GM23338 (cell line): ENCODE data around the gene ZBED5. TPM values are rescaled to one million over a fixed set of nuclear protein-coding genes. Genes with fewer than 3 reads are reported as not detected.

Source experiments
- ATAC-seq: fragments of 200-7000 bp; cut with Tn5 transposase; 3 replicates; pipeline ENCODE4 v1.9.1; 2020
- DNase-seq: peaks from one replicate; pipeline ENCODE4 v3.0.0-alpha.2; 2015; ENCODE audit warnings: low spot score
- H2AFZ ChIP-seq: fragments of 200-600 bp; sonication (generic); 2 replicates; pipeline ENCODE4 v1.8.0; 2016; ENCODE audit warnings: antibody characterized with exemption, mild to moderate bottlenecking, moderate library complexity
- H3F3A ChIP-seq: fragments of 200-600 bp; sonication (generic); replicated peaks from 2 replicates; pipeline ENCODE4 v1.8.0; 2017; ENCODE audit warnings: antibody characterized with exemption, mixed run types, low read depth
- H3K27ac ChIP-seq: fragments of 200-600 bp; sonication (generic); 2 replicates; pipeline ENCODE4 v1.6.1; 2016; ENCODE audit warnings: low read depth
- H3K27me3 ChIP-seq: fragments of 200-600 bp; sonication (generic); 2 replicates; pipeline ENCODE4 v1.8.0; 2016; ENCODE audit warnings: mild to moderate bottlenecking, mixed run types, moderate library complexity; ENCODE audit not compliant: insufficient read depth
- H3K36me3 ChIP-seq: fragments of 200-600 bp; sonication (generic); 2 replicates; pipeline ENCODE4 v1.8.0; 2016; ENCODE audit warnings: mild to moderate bottlenecking; ENCODE audit not compliant: insufficient read depth
- H3K4me1 ChIP-seq: fragments of 200-600 bp; sonication (generic); 2 replicates; pipeline ENCODE4 v1.8.0; 2016; ENCODE audit warnings: mild to moderate bottlenecking, moderate library complexity; ENCODE audit not compliant: insufficient read depth
- H3K4me2 ChIP-seq: fragments of 200-600 bp; sonication (generic); 2 replicates; pipeline ENCODE4 v1.7.1; 2017; ENCODE audit warnings: mixed run types
- H3K4me3 ChIP-seq: fragments of 200-600 bp; sonication (generic); 2 replicates; pipeline ENCODE4 v1.6.1; 2016; ENCODE audit warnings: mixed run types
- H3K79me2 ChIP-seq: fragments of 200-600 bp; sonication (generic); replicated peaks from 2 replicates; pipeline ENCODE4 v1.8.0; 2017; ENCODE audit warnings: mild to moderate bottlenecking; ENCODE audit not compliant: insufficient read depth
- H3K9me2 ChIP-seq: fragments of 200-600 bp; sonication (generic); 2 replicates; pipeline ENCODE4 v1.8.0; 2017; ENCODE audit not compliant: insufficient read depth
- H4K20me1 ChIP-seq: fragments of 200-600 bp; sonication (generic); replicated peaks from 2 replicates; pipeline ENCODE4 v1.8.0; 2017; ENCODE audit warnings: mild to moderate bottlenecking; ENCODE audit not compliant: insufficient read depth
- H3K27ac Mint-ChIP-seq: 2 replicates; pipeline ENCODE4 v1.8.0; 2020; ENCODE audit warnings: inconsistent platforms, mild to moderate bottlenecking, moderate library complexity, mixed read lengths
- H3K27me3 Mint-ChIP-seq: 3 replicates; pipeline ENCODE4 v1.8.0; 2022; ENCODE audit warnings: low read depth, mild to moderate bottlenecking, moderate library complexity, mixed read lengths, inconsistent platforms; ENCODE audit not compliant: insufficient read depth, poor library complexity
- H3K36me3 Mint-ChIP-seq: 3 replicates; pipeline ENCODE4 v1.8.0; 2021; ENCODE audit warnings: low read depth, mild to moderate bottlenecking, inconsistent platforms, moderate library complexity, mixed read lengths
- H3K4me1 Mint-ChIP-seq: 3 replicates; pipeline ENCODE4 v1.8.0; 2020; ENCODE audit warnings: mild to moderate bottlenecking, inconsistent platforms, mixed read lengths
- H3K4me3 Mint-ChIP-seq: 3 replicates; pipeline ENCODE4 v1.8.0; 2021; ENCODE audit warnings: moderate library complexity, mild to moderate bottlenecking, inconsistent platforms, mixed read lengths
- H3K9me3 Mint-ChIP-seq: 3 replicates; pipeline ENCODE4 v1.8.0; 2020; ENCODE audit warnings: moderate library complexity, mild to moderate bottlenecking, inconsistent platforms, mixed read lengths
- CREB1 ChIP-seq: fragments of 250-450 bp; sonication (Bioruptor Pico); IDR thresholded peaks from 2 replicates; pipeline ENCODE4 v1.5.0; 2020; ENCODE audit warnings: low read depth, mild to moderate bottlenecking, moderate library complexity
- CTCF ChIP-seq, 2 experiments: fragments of 200-600 bp in 1 of 2; sonication (generic) in 1 of 2; conservative IDR thresholded peaks; 2 replicates each; pipeline versions ENCODE4 v1.5.1 to v1.6.1; 2016 to 2017; ENCODE audit warnings: antibody characterized with exemption in 2 of 2, low read depth in 2 of 2, mild to moderate bottlenecking in 2 of 2, moderate library complexity in 1 of 2
- ETS1 ChIP-seq: IDR thresholded peaks from 2 replicates; pipeline ENCODE4 v1.6.1; 2016; ENCODE audit warnings: antibody characterized with exemption
- EZH2 ChIP-seq: fragments of 200-600 bp; sonication (generic); IDR thresholded peaks from one replicate; pipeline ENCODE4 v1.8.0; 2017; ENCODE audit warnings: antibody characterized with exemption, mild to moderate bottlenecking, low read depth; ENCODE audit not compliant: unreplicated experiment
- EZH2phosphoT487 ChIP-seq: fragments of 200-600 bp; sonication (generic); IDR thresholded peaks from one replicate; pipeline ENCODE4 v1.8.1; 2018; ENCODE audit warnings: antibody characterized with exemption; ENCODE audit not compliant: unreplicated experiment
- JUNB ChIP-seq: IDR thresholded peaks from one replicate; pipeline ENCODE4 v1.6.1; 2016; ENCODE audit warnings: antibody characterized with exemption; ENCODE audit not compliant: unreplicated experiment
- NANOG ChIP-seq: IDR thresholded peaks from 2 replicates; pipeline ENCODE4 v1.6.1; 2016; ENCODE audit warnings: antibody characterized with exemption, borderline replicate concordance
- POLR2AphosphoS5 ChIP-seq: IDR thresholded peaks from 2 replicates; pipeline ENCODE4 v1.6.1; 2016; ENCODE audit warnings: antibody characterized with exemption, low read depth
- REST ChIP-seq: IDR thresholded peaks from one replicate; pipeline ENCODE4 v1.6.1; 2018; ENCODE audit warnings: antibody characterized with exemption; ENCODE audit not compliant: unreplicated experiment
- STAT1 ChIP-seq: IDR thresholded peaks from one replicate; pipeline ENCODE4 v1.6.1; 2016; ENCODE audit warnings: antibody characterized with exemption; ENCODE audit not compliant: unreplicated experiment
- ZNF114 ChIP-seq: fragments of 250-450 bp; sonication (Bioruptor Pico); IDR thresholded peaks from 2 replicates; pipeline ENCODE4 v1.5.0; 2020; ENCODE audit warnings: mild to moderate bottlenecking, moderate library complexity
- ZNF331 ChIP-seq: fragments of 250-450 bp; sonication (Bioruptor Pico); IDR thresholded peaks from 2 replicates; pipeline ENCODE4 v1.5.0; 2020; ENCODE audit warnings: low read depth, mild to moderate bottlenecking, moderate library complexity
- polyA plus RNA-seq: library from polyadenylated mRNA; unstranded; fragments of >200 nt; fragmentation: Nextera tagmentation; extraction: Ambion mirVana; gene quantifications from 2 replicates; pipeline ENCODE4 v1.2.1, GENCODE V29; 2016
- total RNA-seq: library from RNA; depleted of rRNA; stranded (reverse); fragments of >200 nt; shearing (Covaris generic); gene quantifications from 2 replicates; pipeline ENCODE4 v1.2.3, GENCODE V29; 2014
- TF ChIP-seq, protein P1 (sequence below): fragments of 250-450 bp; sonication (Bioruptor Pico); IDR thresholded peaks from 2 replicates; pipeline ENCODE4 v1.5.0; 2020; ENCODE audit warnings: mild to moderate bottlenecking, moderate library complexity

Gene ZBED5
- total and polyA plus RNA-seq, 2 experiments from 2014 or later = 54.1 to 56.3 TPM

- H3K36me3 ChIP-seq = no peaks in the 10 kb centered on the region
- Mint-ChIP-seq H3K9me3 (no peaks in the 10 kb centered on the region; the same call in 2 of the 3 replicates), H3K4me3 (no peak overlapping the region), H3K27ac (no peak overlapping the region), H3K4me1 (peaks cover 11% of the 10 kb centered on the region), H3K27me3 (peaks cover 8% of the 10 kb centered on the region), H3K36me3 (peaks cover 3% of the 10 kb centered on the region; the same call in 1 of the 3 replicates)
- DNase-seq = no peak
- no peak for ATAC-seq
- H3K27me3 ChIP-seq = no peaks in the 10 kb centered on the region
- H3K4me1 ChIP-seq = peaks cover 13% of the 10 kb centered on the region
- H3K4me2 ChIP-seq = no peak overlapping the region
- H3K79me2 ChIP-seq = peaks cover 5% of the 10 kb centered on the region; the same call in 1 of the 2 replicates
- no peaks in the 10 kb centered on the region for H3K9me2 ChIP-seq
- no peak overlapping the region for H3K27ac ChIP-seq
- H3K4me3 ChIP-seq = no peak overlapping the region
- TF ChIP-seq JUNB (no peak), ZNF331 (no peak), CTCF (conservative IDR thresholded peaks at IDR 0.05; ENCODE audit: low read depth in 2 of 2) (no peak), NANOG (no peak), ZNF114 (CRISPR knock-in tag) (no peak), CREB1 (CRISPR knock-in tag) (no peak), ETS1 (no peak), REST (no peak), STAT1 (no peak), EZH2phosphoT487 (no peak), EZH2 (no peak), POLR2AphosphoS5 (no peak)
- TF ChIP-seq, protein P1, sequence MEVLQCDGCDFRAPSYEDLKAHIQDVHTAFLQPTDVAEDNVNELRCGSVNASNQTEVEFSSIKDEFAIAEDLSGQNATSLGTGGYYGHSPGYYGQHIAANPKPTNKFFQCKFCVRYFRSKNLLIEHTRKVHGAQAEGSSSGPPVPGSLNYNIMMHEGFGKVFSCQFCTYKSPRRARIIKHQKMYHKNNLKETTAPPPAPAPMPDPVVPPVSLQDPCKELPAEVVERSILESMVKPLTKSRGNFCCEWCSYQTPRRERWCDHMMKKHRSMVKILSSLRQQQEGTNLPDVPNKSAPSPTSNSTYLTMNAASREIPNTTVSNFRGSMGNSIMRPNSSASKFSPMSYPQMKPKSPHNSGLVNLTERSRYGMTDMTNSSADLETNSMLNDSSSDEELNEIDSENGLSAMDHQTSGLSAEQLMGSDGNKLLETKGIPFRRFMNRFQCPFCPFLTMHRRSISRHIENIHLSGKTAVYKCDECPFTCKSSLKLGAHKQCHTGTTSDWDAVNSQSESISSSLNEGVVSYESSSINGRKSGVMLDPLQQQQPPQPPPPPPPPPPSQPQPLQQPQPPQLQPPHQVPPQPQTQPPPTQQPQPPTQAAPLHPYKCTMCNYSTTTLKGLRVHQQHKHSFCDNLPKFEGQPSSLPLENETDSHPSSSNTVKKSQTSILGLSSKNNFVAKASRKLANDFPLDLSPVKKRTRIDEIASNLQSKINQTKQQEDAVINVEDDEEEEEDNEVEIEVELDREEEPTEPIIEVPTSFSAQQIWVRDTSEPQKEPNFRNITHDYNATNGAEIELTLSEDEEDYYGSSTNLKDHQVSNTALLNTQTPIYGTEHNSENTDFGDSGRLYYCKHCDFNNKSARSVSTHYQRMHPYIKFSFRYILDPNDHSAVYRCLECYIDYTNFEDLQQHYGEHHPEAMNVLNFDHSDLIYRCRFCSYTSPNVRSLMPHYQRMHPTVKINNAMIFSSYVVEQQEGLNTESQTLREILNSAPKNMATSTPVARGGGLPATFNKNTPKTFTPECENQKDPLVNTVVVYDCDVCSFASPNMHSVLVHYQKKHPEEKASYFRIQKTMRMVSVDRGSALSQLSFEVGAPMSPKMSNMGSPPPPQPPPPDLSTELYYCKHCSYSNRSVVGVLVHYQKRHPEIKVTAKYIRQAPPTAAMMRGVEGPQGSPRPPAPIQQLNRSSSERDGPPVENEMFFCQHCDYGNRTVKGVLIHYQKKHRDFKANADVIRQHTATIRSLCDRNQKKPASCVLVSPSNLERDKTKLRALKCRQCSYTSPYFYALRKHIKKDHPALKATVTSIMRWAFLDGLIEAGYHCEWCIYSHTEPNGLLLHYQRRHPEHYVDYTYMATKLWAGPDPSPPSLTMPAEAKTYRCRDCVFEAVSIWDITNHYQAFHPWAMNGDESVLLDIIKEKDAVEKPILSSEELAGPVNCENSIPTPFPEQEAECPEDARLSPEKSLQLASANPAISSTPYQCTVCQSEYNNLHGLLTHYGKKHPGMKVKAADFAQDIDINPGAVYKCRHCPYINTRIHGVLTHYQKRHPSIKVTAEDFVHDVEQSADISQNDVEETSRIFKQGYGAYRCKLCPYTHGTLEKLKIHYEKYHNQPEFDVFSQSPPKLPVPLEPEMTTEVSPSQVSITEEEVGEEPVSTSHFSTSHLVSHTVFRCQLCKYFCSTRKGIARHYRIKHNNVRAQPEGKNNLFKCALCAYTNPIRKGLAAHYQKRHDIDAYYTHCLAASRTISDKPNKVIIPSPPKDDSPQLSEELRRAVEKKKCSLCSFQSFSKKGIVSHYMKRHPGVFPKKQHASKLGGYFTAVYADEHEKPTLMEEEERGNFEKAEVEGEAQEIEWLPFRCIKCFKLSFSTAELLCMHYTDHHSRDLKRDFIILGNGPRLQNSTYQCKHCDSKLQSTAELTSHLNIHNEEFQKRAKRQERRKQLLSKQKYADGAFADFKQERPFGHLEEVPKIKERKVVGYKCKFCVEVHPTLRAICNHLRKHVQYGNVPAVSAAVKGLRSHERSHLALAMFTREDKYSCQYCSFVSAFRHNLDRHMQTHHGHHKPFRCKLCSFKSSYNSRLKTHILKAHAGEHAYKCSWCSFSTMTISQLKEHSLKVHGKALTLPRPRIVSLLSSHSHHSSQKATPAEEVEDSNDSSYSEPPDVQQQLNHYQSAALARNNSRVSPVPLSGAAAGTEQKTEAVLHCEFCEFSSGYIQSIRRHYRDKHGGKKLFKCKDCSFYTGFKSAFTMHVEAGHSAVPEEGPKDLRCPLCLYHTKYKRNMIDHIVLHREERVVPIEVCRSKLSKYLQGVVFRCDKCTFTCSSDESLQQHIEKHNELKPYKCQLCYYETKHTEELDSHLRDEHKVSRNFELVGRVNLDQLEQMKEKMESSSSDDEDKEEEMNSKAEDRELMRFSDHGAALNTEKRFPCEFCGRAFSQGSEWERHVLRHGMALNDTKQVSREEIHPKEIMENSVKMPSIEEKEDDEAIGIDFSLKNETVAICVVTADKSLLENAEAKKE (CRISPR knock-in tag) = no peak
- peaks cover 4% of the 10 kb centered on the region; the same call in 1 of the 2 replicates for H3F3A ChIP-seq
- H4K20me1 ChIP-seq = no peaks in the 10 kb centered on the region
- H2AFZ ChIP-seq = no peak overlapping the region
Observed at GRCh38 chr11:10862446-10862845, 4.6 kb upstream of the ZBED5 start.
